Gastrocnemius medialis (tissue), 4 donors: ENCODE results near the gene OGFOD1.

ENCODE experiments used
- POLR2A ChIP-seq, 2 donors: fragments of 450-650 bp; IDR thresholded peaks; one replicate each; pipeline ENCODE4 v1.6.1; 2017; ENCODE audit warnings: antibody characterized with exemption in 2 of 2, mild to moderate bottlenecking in 2 of 2, moderate library complexity in 2 of 2
- TF ChIP-seq, protein P1 (sequence below), 5 experiments: fragments of 450-650 bp in 3 of 5; fragments of 200-600 bp in 2 of 5; sonication (generic) in 2 of 5; IDR thresholded peaks in 4 of 5; conservative IDR thresholded peaks in 1 of 5; 1 replicate in 4 of 5; 2 replicates in 1 of 5; pipeline ENCODE4 v1.5.1; 2016 to 2019; ENCODE audit warnings: antibody characterized with exemption in 5 of 5, mild to moderate bottlenecking in 3 of 5, moderate library complexity in 3 of 5

DNA sequence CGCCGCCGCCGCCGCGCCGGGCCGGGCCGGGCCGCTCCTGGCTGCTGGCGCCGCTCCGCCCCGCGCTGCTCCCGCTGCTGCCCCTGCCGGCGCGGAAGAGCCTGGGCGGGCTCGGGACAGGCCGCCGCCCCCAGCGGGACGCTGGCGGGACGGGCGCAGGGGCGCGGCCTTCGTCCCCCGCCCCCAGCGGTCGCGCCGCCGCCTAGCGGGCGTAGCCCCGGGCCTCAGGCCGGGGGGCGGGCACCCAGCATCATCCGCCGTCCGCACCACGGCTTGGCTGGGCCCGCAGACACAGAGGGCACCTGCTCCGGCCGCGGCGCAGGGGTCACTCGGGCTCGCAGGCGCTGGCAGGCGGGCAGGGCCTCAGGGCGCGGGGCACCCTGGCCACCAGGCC lies 25.9 kb upstream of the OGFOD1 start, which contains the start of gene AMFR:
- peak; percentile 55 to 75 for TF ChIP-seq POLR2A (IDR thresholded peaks at IDR 0.05)
- TF ChIP-seq, protein P1, sequence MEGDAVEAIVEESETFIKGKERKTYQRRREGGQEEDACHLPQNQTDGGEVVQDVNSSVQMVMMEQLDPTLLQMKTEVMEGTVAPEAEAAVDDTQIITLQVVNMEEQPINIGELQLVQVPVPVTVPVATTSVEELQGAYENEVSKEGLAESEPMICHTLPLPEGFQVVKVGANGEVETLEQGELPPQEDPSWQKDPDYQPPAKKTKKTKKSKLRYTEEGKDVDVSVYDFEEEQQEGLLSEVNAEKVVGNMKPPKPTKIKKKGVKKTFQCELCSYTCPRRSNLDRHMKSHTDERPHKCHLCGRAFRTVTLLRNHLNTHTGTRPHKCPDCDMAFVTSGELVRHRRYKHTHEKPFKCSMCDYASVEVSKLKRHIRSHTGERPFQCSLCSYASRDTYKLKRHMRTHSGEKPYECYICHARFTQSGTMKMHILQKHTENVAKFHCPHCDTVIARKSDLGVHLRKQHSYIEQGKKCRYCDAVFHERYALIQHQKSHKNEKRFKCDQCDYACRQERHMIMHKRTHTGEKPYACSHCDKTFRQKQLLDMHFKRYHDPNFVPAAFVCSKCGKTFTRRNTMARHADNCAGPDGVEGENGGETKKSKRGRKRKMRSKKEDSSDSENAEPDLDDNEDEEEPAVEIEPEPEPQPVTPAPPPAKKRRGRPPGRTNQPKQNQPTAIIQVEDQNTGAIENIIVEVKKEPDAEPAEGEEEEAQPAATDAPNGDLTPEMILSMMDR (IDR thresholded peaks at IDR 0.05 in 4 of 5, conservative IDR thresholded peaks at IDR 0.05 in 1 of 5): peak in 4 of 5 experiments; percentile 78 to 86 (median 82)
